ACHN (cell line): ENCODE measurements around the gene SERPINE2.

ENCODE experiments used
- DNase-seq: peaks from one replicate; pipeline ENCODE4 v3.0.0-alpha.2; 2015
- in situ Hi-C: cut with HindIII; loops from 2 replicates; pipeline ENCODE4 v1.10.0; 2017; ENCODE audit warnings: low sequenced_read_pairs, low pct_ligation_motif_present, low pct_unique_long_range_greater_than_20kb

Gene SERPINE2

DNA sequence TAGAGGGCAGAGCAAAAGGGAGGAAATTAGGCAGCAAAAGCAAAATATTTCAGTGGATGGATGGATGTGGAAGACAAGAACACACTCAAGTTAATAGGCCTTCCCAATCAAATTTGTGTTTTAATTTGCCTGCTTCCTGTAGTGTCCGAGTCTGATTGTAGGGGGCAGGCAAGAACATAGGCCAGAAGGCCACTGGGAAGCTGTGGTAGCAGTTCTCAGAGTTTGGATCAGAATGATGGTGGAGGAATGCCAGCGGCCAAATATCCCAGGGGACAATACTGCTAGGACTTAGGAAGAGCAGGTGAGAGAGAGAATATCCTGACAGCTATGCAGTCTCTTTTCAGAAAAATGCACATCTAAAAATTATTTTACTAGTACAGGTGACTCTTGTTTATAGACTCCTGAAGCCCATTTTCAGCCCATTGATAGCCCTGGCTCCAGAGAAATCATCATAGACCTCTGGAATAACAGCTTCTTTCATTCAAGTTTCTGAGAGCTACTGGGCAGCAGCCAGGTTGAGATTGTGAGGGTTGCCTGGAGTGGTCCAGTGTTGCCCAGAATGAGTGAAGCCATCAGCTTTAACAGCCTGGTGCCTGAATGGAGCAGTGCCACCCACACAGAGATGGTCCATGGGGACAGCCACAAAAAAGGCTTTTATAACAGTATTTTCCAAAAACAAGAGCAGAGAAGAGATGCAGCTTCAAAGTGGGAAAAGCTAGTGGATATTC lies 19.1 kb upstream of the SERPINE2 start:
- DNase-seq: no peak
- in situ Hi-C loops: no loop called here

DNA sequence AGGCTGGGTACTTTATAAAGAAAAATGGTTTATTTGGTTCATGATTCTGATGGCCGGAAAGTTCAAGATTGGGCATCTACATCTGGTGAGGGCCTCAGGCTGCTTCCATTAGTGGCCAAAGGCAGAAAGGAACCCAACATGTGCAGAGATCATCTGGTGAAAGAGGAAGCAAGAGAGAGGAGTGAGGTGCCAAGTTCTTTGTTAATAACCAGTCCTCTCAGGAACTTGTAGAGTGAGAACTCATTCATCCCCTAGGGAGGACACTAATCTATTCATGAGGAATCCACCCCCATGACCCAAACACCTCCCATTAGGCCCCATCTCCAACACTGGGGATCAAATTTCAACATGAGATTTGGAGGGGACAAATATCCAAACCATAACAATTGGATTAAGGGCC lies 17.8 kb upstream of the SERPINE2 start:
- DNase-seq: no peak
- in situ Hi-C loops: no loop called here

DNA sequence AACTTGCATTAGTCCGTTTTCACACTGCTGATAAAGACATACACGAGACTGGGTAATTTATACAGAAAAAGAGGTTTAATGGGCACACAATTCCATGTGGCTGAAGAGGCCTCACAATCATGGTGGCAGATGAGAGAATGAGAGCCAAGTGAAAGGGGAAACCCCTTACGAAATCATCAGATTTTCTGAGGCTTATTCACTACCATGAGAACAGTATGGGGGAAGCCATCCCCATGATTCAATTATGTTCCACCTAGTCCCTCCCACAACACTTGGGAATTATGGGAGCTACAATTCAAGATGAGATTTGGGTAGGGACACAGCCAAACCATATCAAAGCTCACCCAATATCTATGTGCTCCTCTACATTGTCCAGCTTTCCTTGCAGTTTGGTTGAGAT lies 16.0 kb upstream of the SERPINE2 start:
- DNase-seq: no peak
- in situ Hi-C loops: no loop called here

DNA sequence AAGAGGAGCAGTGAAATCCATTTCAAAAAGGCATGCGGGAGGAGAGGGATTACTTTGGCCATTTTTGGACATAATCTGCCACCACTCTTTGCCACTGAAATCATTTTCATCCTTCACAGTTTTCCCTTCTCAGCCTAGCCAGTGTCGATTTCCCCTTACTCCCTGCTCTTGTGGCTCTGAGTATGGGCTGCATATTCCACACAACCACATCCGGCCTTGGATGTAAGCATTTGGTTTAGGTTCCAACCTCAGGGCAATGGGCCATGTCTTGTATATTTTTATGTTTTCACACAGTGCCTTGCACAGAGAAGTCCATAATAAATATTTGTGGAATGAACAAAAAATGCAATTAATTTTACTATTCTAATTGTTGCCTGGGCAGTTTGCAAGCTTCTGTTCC lies 7.7 kb upstream of the SERPINE2 start:
- DNase-seq: no peak
- in situ Hi-C loops: no loop called here

DNA sequence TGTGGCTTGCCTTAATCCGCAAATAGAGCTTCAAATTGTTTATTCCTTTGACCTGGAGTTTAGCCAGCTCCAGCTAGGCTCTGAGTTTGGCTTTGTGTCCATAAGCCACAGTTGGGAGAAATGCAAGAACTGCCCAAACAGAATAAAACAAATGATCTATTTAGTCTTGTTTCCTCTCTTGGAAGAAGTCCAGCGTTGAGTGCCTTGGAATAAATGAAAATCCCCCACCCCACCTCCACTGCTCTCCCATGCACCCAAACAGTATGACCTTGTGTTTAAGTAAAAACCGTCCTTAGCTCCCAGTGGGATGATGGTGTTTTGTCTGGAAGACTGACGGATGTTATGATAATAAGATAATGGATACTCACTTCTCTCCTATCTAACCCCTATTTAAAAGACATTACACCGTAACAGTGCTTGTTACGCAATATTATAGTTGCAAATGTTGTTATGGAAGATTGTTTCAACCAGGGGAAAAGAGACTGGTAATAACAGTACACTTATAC lies 3.2 kb upstream of the SERPINE2 start:
- in situ Hi-C loops: no loop called here

DNA sequence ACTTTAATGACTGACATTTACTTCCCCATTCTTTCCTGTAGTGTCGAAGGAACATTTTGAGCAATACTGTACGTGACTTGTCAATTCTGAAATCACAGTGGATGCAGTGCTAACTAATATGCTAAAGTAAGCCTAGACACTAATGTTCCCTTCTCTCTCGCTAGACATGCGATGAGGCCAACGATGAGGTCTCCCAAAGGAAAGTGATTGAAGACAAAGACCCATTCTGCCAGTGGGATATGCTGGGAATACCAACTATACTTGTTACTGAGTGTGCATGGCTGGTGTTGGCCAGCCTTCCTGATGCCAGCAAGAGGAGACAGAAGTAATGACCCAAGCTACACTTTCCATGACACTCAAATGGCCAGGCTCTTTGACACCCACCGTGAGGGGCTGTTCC lies 2.5 kb upstream of the SERPINE2 start:
- DNase-seq: no peak
- in situ Hi-C loops: no loop called here

More for the DNA sequence above, 3.2 kb upstream of the SERPINE2 start:
- DNase-seq: no peak

DNA sequence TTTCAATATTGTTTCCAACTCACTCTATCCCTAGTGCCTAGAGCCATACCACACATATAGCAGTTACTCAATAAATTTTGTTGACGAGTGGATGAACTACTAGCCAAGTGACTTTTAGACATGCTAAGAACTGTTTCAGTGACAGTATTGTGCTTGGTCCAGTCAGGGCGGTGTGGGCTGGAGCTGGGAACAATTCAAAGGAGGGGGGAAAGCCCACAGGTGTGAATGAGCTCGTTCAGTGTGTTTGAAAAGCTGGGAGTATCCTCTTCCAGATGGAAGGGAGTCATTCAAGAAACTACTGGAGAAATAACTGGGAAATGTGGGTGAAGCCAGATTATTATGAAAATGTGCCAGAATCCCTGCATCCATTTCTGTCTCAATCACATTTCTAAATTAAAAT lies 1.7 kb upstream of the SERPINE2 start:
- in situ Hi-C loops: no loop called here
- no peak for DNase-seq

DNA sequence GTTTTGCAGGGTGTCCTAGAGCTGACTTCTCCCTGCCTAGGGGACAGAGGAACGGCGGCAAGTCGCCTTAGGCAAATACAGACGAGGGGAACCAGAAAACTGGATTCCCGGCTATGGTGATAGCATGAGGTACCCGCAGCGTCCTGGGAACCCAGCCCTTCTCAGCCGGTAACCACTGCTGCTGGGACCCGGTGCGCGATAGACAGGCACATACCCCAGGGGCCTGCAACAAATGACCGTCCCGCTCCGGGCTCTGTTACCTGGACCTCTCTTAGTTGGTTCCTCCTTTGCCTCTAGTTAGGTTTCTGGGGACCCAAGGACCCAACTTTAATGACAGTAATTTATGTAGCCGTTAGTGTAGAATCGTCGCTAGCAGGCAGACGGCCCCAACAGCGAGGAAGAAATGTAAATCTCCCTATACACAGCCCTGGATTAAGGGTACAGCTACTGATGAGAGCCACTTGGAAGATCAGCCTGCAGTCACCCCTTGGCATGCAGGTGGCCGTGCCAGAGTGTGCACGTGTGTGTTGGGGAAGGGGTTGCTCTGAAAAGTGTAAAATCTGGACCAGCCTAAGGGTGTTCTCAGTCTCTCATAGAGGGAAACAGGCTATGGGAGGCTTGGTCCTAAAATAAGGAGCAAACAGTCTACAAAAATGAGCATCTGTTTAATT lies 819 bp upstream of the SERPINE2 start:
- DNase-seq: peak; percentile 4
- in situ Hi-C loops: no loop called here

DNA sequence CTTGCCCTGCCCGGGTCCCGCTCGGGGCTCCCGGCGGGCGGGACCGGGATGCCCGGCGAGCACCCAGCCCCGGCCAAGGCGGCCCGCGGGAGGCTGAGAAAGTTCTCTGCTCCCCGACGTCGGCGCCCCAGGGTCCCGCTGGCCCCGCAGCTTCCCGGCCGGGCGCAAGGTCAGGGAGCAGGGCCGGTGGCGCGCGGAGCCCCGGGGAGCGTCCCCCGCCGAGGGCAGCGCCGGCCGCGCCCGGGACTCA lies 331 bp downstream of the SERPINE2 start:
- in situ Hi-C loops: no loop called here
- DNase-seq: no peak

DNA sequence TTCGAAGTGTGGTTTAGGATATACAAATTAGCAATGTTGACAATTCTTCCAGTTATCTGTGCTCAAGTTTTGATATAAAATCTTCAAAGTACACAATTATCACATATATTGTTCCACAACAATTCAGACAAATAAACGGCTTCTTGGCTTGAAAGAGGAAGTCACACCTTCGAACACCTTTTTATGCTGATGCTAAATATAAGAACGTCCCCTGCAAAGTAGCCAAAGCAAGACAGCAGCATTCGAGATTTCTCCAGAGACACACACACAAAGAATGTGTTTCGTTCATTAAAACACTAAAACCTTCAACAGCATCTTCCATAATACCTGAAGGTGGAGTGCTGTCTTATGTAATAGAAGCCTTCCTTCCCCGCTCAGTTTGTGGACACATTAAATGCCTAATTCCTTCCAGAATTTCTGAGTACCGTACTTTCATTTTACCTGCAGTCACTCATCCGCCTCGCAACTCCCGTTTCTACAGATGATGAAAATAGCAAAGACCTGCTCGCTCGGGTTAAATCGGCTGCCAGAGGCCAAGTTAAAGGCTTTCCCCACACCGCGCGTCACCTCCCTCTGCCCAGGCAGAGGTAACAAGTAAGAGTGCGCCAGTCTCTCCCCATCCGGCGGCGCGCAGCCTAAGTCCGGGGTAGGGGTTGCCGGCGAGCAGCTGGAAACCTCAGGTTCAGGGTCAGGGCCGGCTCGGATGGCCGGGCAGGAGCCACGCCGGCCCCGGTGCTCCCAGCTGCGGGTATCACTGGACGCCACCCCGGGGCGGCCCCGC lies 847 bp downstream of the SERPINE2 start:
- in situ Hi-C loops: no loop called here
- DNase-seq: peak; percentile 56

DNA sequence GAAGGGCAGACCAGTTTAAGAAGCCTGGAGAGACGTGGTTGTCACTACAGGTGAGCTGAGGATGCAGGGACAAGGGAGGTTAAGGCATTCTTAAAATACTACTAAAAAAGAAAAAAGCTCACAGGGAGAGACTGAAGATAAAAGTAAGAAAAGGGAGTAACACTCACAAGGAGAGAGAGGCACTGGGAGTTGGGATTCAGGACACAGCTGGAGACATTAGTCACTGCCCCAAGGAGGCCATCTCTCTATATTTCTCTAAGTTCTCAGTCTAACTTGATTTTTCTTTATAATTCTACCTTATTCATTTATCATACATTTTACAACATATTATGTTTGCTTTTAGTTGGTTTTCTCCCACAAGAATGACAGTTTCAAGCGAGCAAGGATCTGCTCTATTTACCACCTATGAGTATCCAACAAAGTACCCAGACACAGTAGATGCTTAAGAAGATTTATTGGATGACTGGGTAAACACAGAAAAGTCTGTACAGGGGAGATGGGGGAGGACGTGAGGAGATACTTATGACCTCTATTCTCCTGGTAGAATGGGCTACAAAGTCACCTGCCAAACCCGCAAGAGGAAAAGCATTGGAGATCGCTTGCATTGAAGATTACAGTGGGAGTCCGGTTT lies 2.2 kb downstream of the SERPINE2 start:
- in situ Hi-C loops: no loop called here
- DNase-seq: no peak

DNA sequence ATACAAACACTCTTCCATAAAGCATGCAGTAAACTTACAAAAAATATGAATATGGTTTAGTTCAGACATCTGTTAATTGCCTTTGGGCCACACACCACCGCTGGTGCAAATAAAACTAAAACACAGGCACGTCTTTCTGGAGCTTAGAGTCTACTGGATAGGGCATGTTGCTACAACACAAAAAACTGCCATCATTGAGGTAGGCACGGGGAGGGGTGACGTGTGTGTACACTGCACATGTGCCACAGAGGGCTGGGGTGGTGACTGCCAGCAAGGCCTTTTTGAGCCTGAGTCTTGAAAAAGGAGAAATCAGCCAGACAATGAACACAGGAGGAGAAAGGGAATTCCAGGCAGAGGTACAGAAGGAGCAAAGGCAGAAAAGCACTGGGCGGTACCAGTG lies 5.1 kb downstream of the SERPINE2 start:
- in situ Hi-C loops: no loop called here
- DNase-seq: no peak

DNA sequence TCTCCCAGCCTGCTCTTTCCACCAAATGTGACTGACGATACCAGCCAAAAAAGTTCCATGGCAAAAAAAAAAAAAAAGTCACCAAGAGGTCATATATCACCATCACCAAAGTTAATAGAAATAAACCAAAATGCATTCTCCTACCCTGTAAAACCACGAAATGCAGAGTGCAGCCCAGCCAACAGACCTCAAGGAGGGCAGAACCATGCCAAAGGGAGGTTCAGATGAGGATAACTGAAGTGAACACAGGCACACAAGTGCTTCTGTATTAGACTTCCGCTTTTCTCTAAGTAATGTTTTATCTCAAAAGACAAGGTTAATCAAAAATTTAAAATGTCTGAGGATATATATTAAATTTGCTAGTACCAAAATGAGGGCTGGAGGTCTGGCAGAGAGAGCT lies 5.5 kb downstream of the SERPINE2 start:
- in situ Hi-C loops: no loop called here
- no peak for DNase-seq

DNA sequence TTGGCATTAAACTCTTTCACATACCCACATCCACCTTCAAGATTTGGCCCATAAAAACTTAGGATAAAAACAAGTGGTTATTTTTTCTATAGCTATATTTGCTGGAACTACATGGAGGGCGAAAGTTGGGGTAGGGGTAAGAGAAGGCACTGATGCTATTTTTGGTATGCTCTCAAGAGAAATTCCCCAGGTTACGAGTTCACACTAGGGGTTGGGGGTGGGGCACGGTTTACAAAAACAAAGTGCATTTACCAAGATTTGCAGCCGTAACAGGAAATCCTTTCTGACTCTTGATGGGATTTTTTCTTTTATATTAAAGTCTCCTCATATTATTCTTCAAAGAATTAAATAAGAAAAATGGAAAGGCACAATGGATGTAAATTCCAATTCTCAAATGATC lies 6.8 kb downstream of the SERPINE2 start:
- in situ Hi-C loops: no loop called here
- no peak for DNase-seq

DNA sequence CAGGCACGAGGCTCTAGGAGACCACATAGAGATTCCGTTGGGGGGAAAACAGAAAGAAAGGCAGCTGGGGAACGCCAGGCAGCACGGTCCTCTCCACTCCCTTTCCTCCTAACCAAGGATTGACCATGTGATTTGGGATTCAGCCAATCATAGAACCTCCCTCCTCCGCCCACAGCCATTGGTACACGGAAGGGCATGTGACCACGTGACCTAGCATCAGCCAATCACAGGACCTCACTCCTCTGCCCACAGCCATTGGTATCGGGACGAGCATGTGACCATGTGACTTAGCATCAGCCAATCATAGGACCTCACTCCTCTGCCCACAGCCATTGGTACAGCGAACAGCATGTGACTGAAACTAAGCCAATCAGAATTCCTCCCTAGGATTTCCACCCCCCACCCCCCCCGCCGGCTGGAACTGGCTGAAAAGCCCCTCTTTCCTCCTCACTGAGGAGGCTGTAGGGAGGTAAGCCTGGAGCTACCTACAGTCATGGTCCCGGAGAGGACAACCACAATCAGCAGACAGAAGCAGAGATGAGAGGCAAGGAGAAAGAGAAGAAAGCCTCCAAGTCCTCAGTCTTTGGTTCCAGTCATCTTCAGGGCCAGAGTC lies 7.6 kb downstream of the SERPINE2 start:
- DNase-seq: no peak
- in situ Hi-C loops: no loop called here

DNA sequence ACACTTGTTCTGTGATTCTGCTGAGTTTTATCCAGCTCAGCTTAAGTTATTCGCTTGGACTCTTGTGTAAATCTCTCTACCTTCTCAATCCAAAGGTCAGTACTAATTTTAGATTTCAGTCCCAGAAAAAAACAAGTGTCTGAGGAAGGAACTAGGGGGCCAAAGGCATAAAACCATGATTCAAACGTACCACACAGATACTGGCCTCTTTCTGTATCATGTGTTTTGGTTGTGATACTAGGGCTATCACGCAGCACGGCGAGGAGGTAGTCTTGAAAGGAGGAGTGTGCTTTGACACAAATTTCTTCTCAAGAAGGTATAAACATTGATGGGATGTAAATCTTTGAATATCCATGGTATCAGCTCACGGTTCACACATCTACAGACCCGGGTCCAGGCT lies 8.3 kb downstream of the SERPINE2 start:
- in situ Hi-C loops: no loop called here

DNA sequence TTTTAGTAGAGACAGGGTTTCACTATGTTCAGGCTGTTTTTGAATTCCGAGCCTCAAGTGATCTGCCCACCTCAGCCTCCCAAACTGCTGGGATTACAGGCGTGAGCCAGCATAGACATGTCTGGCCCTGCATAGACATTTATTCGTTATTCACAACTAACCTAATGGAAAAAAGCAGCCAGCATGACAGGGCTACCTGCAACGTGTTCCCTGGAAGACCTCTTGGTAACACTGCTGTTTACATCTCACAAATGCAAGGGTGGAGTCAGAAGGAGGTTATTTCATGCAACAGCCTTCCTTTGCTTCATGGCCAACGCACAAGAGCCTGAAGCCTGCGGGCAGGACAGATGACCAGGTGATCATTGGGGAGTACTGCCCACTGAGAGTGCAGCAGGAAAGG lies 9.2 kb downstream of the SERPINE2 start:
- DNase-seq: no peak
- in situ Hi-C loops: no loop called here

More for the DNA sequence above, 8.3 kb downstream of the SERPINE2 start:
- no peak for DNase-seq

DNA sequence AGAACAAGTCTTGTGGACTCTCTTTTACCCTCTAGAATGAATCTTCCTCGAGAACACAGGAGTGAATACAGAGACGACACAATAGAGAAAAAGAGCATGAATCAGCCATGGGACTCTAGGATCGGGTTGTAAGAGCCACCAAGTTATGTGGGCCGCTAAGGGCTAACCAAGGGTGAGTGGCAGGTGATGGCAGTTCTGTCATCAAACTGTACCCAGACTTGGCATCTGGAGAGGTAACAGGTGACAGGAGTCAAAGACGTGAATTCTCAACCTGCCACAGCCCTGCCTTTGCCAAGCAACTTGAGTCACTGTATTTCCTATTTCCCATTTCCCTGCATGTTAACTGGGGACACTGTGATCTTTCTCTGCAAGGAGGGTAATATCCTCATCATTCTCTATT lies 11.2 kb downstream of the SERPINE2 start:
- no peak for DNase-seq

DNA sequence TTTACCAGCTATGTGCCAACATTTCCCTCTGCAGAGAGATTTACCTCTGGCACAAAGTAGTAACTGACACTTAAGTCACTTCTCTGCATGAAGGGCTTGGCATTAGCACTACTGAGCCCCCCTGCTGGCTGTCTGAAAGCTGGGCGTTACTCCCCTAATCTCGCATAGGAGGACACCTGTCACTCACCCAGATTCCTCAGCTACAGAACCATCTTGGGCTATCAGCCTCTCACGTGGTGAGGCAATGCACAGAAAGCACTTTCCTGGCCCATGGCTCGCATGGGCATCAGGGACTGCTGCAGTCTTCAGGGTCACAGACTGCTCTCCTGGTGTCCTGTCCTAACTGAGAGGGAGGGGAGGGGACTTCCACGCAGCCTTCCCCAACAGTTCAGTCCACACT lies 12.0 kb downstream of the SERPINE2 start:
- no peak for DNase-seq
- in situ Hi-C loops: no loop called here

More for the DNA sequence above, 11.2 kb downstream of the SERPINE2 start:
- in situ Hi-C loops: no loop called here
